Measurements from ENCODE around the gene PRDM1.

- no peak for TF ChIP-seq GATA2 (IDR thresholded peaks at IDR 0.05; ENCODE audit: low read depth, low read length)
- no peak for TF ChIP-seq GATA3 (IDR thresholded peaks at IDR 0.05; ENCODE audit: low read depth, low read length)
Measured at GRCh38 chr6:106077881-106078280, 8.3 kb upstream of the PRDM1 start.
